ENCODE measurements around the gene EXOC4. TPM values are rescaled to one million over a fixed set of nuclear protein-coding genes. Genes with fewer than 3 reads are reported as not detected.

The EXOC4 gene
- total and polyA plus RNA-seq, 2 donors (not counting 3 experiments of a cell fraction or from before 2014, with no cell fraction given): 20.3 to 73.1 TPM

DNA sequence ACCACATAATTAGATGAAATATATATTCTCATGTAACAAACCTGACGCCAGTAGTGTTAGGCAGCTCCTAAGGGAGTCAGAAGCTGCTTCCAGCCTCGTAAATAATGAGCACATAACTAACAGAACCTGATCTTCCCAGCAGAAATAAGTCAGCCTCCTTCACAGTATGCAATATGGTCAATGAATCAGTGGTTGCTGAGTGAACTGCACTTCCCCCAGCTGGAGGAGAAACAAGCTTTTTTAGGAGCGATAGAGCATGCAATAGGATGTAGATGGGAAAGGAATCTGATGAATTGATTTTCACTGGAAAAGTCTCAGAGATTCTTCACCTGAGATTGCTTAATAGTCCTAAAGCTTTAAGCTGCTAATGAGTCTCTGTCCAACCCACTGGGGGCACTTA, 537.1 kb downstream of the EXOC4 start:
- BruUV-seq (replicated peaks): no TSS peak
- Histone ChIP-seq H3K4me2 (ENCODE audit: insufficient read depth, low read length) (no peak overlapping the region), H3K9ac (replicated peaks; ENCODE audit: extremely low read depth, insufficient read depth, low read length) (no peak overlapping the region), H3K79me2 (ENCODE audit: control insufficient read depth, insufficient read depth, low read length) (no peaks in the 10 kb centered on the region), H3K27ac (ENCODE audit: insufficient read depth, low read depth, low read length) (no peak overlapping the region), H3K4me1 (ENCODE audit: control insufficient read depth, extremely low read depth, insufficient read depth, low read length) (no peaks in the 10 kb centered on the region), H3K9me3 (replicated peaks; ENCODE audit: control insufficient read depth, insufficient read depth, low read length) (no peaks in the 10 kb centered on the region), H4K20me1 (replicated peaks; ENCODE audit: control insufficient read depth, extremely low read depth, insufficient read depth, low read length) (no peaks in the 10 kb centered on the region), H3K36me3 (ENCODE audit: control insufficient read depth in 2 of 2, extremely low read depth in 1 of 2, insufficient read depth in 2 of 2, low read length in 2 of 2) (no peaks in the 10 kb centered on the region), H3K9me1 (replicated peaks; ENCODE audit: control insufficient read depth, extremely low read depth, insufficient read depth, low read length) (no peaks in the 10 kb centered on the region), H3K4me3 (replicated peaks in 1 of 3; ENCODE audit: insufficient read depth in 1 of 3, low read depth in 1 of 3, low read length in 3 of 3) (no peak overlapping the region), H2AFZ (ENCODE audit: low read depth, low read length) (no peak overlapping the region), H3K27me3 (ENCODE audit: control insufficient read depth in 2 of 2, insufficient read depth in 2 of 2, low read length in 2 of 2) (no peaks in the 10 kb centered on the region)
- POLR2A ChIA-PET: no interaction called here
- FAIRE-seq: no peak
- dilution Hi-C loops (cut with MboI; ENCODE audit: extremely low pct_ligation_motif_present, low sequenced_read_pairs) (no loop called here), intact Hi-C loops (cut with micrococcal nuclease) (no loop called here)
- no peak for DNase-seq (ENCODE audit: low read depth, low spot score)
- TF ChIP-seq EZH2 (IDR thresholded peaks at IDR 0.05; ENCODE audit: borderline replicate concordance, low read depth, low read length, severe bottlenecking) (no peak), MYC (IDR thresholded peaks at IDR 0.05; ENCODE audit: low read depth, low read length) (no peak), JUN (IDR thresholded peaks at IDR 0.05; ENCODE audit: borderline replicate concordance, insufficient read depth, insufficient read length, low read depth) (no peak), POLR2A (IDR thresholded peaks at IDR 0.05; ENCODE audit: low read depth, low read length) (no peak), FOS (IDR thresholded peaks at IDR 0.05; ENCODE audit: borderline replicate concordance, insufficient read depth, low read length) (no peak), GATA2 (IDR thresholded peaks at IDR 0.05; ENCODE audit: insufficient read depth, insufficient read length, low read depth, low read length) (no peak), POLR2AphosphoS5 (IDR thresholded peaks at IDR 0.05; ENCODE audit: insufficient read depth, low read depth, low read length) (no peak)
- TF ChIP-seq, protein P1, sequence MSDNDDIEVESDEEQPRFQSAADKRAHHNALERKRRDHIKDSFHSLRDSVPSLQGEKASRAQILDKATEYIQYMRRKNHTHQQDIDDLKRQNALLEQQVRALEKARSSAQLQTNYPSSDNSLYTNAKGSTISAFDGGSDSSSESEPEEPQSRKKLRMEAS (IDR thresholded peaks at IDR 0.05; ENCODE audit: insufficient read depth, insufficient read length): no peak
- TF ChIP-seq, protein P2, sequence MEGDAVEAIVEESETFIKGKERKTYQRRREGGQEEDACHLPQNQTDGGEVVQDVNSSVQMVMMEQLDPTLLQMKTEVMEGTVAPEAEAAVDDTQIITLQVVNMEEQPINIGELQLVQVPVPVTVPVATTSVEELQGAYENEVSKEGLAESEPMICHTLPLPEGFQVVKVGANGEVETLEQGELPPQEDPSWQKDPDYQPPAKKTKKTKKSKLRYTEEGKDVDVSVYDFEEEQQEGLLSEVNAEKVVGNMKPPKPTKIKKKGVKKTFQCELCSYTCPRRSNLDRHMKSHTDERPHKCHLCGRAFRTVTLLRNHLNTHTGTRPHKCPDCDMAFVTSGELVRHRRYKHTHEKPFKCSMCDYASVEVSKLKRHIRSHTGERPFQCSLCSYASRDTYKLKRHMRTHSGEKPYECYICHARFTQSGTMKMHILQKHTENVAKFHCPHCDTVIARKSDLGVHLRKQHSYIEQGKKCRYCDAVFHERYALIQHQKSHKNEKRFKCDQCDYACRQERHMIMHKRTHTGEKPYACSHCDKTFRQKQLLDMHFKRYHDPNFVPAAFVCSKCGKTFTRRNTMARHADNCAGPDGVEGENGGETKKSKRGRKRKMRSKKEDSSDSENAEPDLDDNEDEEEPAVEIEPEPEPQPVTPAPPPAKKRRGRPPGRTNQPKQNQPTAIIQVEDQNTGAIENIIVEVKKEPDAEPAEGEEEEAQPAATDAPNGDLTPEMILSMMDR (IDR thresholded peaks at IDR 0.05; ENCODE audit: extremely low read depth in 1 of 2, insufficient read depth in 1 of 2, low read depth in 1 of 2, low read length in 2 of 2): no peak
- CTCF ChIA-PET: interaction anchor here (0.9 kb wide), 1 partner anchor 13 kb away, joined by 3 read pairs; no protein-coding TSS in a partner anchor
